Measurements from ENCODE around the gene FHIT.

DNA sequence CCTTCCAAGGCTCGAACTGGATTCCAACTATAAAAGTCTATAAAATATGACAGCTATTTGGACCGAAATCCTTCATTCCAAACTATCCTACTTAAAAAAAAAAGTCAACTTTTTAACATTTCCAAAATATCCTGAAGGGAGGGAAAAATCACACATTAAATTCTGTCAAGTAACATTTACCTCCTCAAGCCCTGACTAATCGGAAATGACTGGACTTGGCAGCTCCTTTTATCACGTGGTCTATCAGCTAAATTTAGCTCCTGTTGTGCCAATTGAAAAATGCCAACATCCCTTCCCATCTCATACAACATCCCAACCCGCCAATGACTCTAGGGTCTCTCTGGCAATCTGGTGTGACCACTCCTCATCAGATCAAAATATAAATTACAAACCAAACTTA, 297.9 kb downstream of the FHIT start:
- TF ChIP-seq POLR2A (IDR thresholded peaks at IDR 0.05; ENCODE audit: low read length): no peak
- no peak for TF ChIP-seq GATA1 (IDR thresholded peaks at IDR 0.05; ENCODE audit: low read depth, low read length)

Data from erythroblast (primary cell).